K562 (cell line): ENCODE results near the gene AMN1. TPM values are rescaled to one million over a fixed set of nuclear protein-coding genes. Genes with fewer than 3 reads are reported as not detected.
A peak's percentile ranks its signal among the peaks of the same experiment; 100 is the strongest.

Source experiments
- ATF1 ChIP-seq, 2 experiments: fragments of 450-650 bp in 1 of 2; IDR thresholded peaks; 2 replicates each; pipeline ENCODE4 v1.6.1; 2016; ENCODE audit warnings: missing compliant biosample characterization in 1 of 2, missing genetic modification characterization in 1 of 2
- FOSL1 ChIP-seq: fragments of 200-800 bp; sonication (Bioruptor generic); conservative IDR thresholded peaks from 2 replicates; pipeline ENCODE4 v1.6.1; 2016; ENCODE audit warnings: missing genetic modification characterization, missing compliant biosample characterization
- GABPB1 ChIP-seq: sonication (generic); formaldehyde crosslinking; IDR thresholded peaks from 2 replicates; pipeline ENCODE4 v1.8.0; 2022; ENCODE audit warnings: mild to moderate bottlenecking, missing genetic modification reagents
- GTF3C2 ChIP-seq: IDR thresholded peaks from 3 replicates; pipeline ENCODE4 v1.6.1; 2011; ENCODE audit warnings: borderline replicate concordance, mild to moderate bottlenecking, moderate library complexity; ENCODE audit not compliant: insufficient read length; ENCODE audit errors: extremely low read depth
- HNRNPH1 ChIP-seq: fragments of 200-400 bp; formaldehyde crosslinking; optimal IDR thresholded peaks from 2 replicates; pipeline ENCODE3; 2017; ENCODE audit warnings: low read depth, mild to moderate bottlenecking, low read length, moderate library complexity
- HNRNPLL ChIP-seq: fragments of 200-400 bp; formaldehyde crosslinking; IDR thresholded peaks from 2 replicates; pipeline ENCODE4 v1.6.1; 2017; ENCODE audit warnings: low read length, low read depth, mild to moderate bottlenecking; ENCODE audit not compliant: poor library complexity, severe bottlenecking
- MAFK ChIP-seq: IDR thresholded peaks from 2 replicates; pipeline ENCODE4 v1.6.1; 2011; ENCODE audit warnings: low read length, improper control_type of control experiment
- MGA ChIP-seq: fragments of 450-650 bp; IDR thresholded peaks from 2 replicates; pipeline ENCODE4 v1.6.1; 2016; ENCODE audit warnings: mild to moderate bottlenecking, moderate library complexity
- RCOR1 ChIP-seq, 2 experiments: IDR thresholded peaks; 2 replicates each; pipeline ENCODE4 v1.6.1; 2012; ENCODE audit warnings: low read depth in 2 of 2, low read length in 2 of 2, borderline replicate concordance in 1 of 2, improper control_type of control experiment in 1 of 2
- RNF2 ChIP-seq: sonication (generic); IDR thresholded peaks from 2 replicates; pipeline ENCODE4 v1.6.1; 2016
- ZBTB5 ChIP-seq: fragments of 450-650 bp; IDR thresholded peaks from 2 replicates; pipeline ENCODE4 v1.6.1; 2017; ENCODE audit warnings: antibody characterized with exemption
- ZNF354B ChIP-seq: fragments of 250-450 bp; sonication (Bioruptor Pico); IDR thresholded peaks from 2 replicates; pipeline ENCODE4 v1.4.0; 2020
- polyA plus RNA-seq, 8 experiments: library from polyadenylated mRNA; depleted of rRNA in 4 of 8; stranded (reverse) in 5 of 8; unstranded in 3 of 8; fragments of >200 nt; fragmentation: Nextera tagmentation in 2 of 8; fragmentation: Illumina TruSeq in 1 of 8; extraction: Ambion mirVana in 2 of 8; extraction: Trizol in 1 of 8; gene quantifications; 2 replicates each; pipeline versions ENCODE4 v1.2.1 to v1.2.3, GENCODE V29; 2011 to 2014; ENCODE audit warnings: inconsistent platforms in 1 of 8, missing spikeins in 1 of 8
- total RNA-seq, 7 experiments: library from RNA; depleted of rRNA in 6 of 7; stranded (reverse); fragments of >200 nt in 6 of 7; fragmentation: Illumina TruSeq in 2 of 7; extraction: Trizol in 2 of 7; gene quantifications; 2 replicates each; pipeline versions ENCODE4 v1.2.1 to v1.2.3, GENCODE V29; 2011 to 2021; ENCODE audit warnings: low replicate concordance in 1 of 7

Gene AMN1
- total and polyA plus RNA-seq, 9 of the 15 experiments (the other 6 are each of a cell fraction or from before 2014, with no cell fraction given): 5.2 to 27.6 (median 13.0) TPM

GRCh38 chr12:31650918-31651317 lies 77.9 kb downstream of the AMN1 start (continued):
- TF ChIP-seq ZBTB5 (no peak), RNF2 (no peak), FOSL1 (tag) (peak; percentile 66), GABPB1 (0 out of 2 replicates have a peak, but pooled peaks have one; percentile 13), GTF3C2 (no peak), ZNF354B (no peak), HNRNPLL (no peak), ATF1 (CRISPR knock-in tag; IDR thresholded peaks at IDR 0.05) (no peak), ATF1 (tag; IDR thresholded peaks at IDR 0.05) (0 out of 2 replicates have a peak, but pooled peaks have one; percentile 28), RCOR1 (IDR thresholded peaks at IDR 0.05; ENCODE audit: borderline replicate concordance in 1 of 2, low read depth in 2 of 2, low read length in 2 of 2) (peak; percentile 81 to 99; a peak in 3 of 4 replicates), HNRNPH1 (no peak), MGA (no peak), MAFK (no peak)
